GM19438 (cell line): ENCODE results near the gene EXO1.
"Not testable (repeated sequence)": the region's sequence is repeated elsewhere in the genome, so short reads cannot be mapped to it uniquely, and the experiment has no call there.

Experiments used
- ATAC-seq: cut with Tn5 transposase; IDR thresholded peaks from one replicate; pipeline ENCODE4 v1.9.1; 2021; ENCODE audit warnings: low read depth; ENCODE audit not compliant: unreplicated experiment

EXO1 gene

DNA sequence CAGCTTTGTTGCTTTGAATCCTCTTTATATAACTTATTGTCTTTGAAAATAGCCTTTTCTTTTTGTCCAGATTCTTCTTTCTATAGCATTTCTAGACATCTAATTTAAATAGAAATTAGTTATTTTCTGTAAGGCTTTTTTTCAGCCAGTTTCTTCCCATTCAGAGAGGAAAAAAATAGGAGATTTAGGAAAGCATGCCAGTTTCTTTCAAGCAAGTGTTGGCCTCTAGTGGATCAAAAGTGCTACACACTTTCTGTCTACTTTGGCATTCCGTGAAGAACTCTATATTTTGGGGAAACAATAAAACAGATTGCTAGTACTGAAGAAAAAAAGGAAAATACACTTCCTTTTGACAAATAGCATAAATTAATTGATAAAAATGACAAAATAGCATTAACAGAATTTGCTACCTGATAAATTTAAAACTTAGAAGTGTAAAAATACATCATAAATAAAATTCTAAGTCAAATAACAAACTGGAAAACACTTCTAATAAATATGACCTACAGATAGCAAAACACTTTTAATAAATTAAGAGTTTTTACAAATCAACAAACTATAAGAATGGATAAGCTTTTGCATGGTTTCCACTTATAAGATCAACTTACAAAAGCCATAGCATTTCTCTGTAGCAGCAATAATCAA is 13.1 kb upstream of the EXO1 start:
- no peak for ATAC-seq

DNA sequence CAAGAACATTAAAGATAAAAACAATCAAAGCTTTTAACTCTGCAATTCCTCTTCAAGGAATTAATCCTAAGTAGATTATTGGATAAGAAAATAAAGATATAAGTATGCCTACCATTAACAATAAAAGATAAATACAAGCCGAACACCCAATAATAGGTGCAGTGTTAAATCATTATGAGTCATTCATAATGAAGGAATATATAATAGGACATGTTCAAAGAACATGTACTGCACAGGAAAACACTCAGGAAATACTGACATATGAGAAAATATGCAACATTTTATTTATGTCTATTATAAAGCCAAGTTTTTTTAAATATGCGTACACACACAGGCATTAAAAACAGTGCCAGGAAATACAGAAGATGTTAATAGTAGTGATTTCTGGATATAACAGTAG is 11.1 kb upstream of the EXO1 start:
- no peak for ATAC-seq

DNA sequence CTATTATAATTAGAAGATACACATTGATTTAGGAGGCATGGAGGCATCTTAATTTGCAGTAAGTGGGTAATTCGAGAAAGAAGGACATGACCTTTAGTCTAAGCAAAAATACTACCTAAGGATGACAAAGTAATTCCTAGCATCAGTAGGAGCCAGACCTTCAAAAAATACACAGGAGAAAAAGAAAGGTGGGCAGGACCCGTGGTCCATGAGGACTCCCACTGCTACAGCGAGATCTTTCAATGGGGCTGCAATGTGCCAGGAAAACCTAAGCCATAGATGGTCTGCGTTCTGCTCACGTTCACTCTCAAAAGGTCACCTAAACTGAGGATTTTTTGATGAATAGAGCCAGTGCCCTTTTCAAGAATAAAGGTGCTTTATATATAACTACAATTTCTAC is 10.6 kb upstream of the EXO1 start:
- ATAC-seq, result no peak

DNA sequence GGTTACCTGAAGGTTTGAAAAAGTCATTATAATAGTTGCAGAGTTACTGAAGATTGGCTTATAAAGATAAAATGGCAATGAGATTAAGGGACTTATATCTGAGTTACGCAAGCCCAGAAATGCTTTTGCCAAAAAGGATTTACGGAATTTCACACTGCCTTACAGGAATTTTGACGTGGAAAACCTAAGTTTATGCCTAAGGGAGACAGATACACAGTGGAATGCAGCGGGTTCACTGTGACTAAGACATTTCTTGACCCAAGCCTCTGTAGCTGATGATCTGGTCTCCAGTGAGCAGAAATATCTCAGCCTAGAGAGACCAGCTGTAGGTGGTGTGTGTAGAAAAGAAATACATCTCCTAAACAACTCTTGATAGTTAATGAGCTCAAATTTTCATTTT is 10.1 kb upstream of the EXO1 start:
- ATAC-seq, result no peak

DNA sequence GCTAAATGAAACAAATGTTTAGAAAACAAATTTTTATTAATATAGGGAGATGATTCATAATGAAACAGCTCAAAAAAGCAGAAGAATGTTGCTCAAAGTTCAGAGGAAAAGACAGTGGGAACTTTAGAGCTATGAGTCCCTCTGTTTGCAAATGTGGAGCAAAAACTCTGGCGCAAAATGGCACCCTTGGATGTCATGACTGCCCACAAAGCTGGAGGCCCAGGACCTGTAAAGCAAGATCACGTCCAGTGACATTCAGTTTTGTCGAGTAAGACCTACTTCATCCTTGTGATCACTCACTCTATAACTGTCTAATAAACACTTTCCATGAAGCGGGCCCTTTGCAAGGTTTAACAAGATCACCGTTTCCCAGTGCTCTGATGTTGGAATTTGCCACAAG is 9.1 kb upstream of the EXO1 start:
- ATAC-seq, result no peak

DNA sequence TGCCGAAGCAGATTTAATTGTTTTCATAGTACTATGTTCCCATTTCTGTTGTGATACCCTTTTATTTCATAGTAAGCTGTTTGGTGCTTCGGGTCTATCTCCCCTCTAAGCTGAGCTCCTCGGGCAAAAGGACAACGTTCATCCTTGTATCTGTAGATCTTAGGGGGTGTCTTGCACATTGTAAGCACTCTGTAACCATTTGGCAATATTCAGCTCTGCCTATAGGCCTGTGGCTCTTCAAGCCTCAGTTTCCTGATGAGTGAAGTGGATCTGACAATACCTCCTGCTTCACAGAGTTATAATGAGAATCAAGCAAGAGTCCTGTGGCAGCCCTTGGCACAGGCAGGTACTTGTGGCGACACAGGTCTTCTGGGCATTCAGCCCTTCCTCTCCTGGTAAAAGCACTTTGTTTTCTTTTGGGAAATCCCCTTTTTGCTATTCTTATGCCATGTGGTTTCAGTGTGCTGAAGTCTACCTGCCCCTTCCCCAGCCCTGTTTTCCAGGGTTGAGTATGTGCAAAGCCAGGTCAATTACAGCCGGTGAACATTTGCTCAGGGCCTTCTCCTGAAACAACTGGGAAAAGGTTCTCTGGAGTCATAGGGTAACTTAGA is 8.5 kb upstream of the EXO1 start:
- no peak for ATAC-seq

DNA sequence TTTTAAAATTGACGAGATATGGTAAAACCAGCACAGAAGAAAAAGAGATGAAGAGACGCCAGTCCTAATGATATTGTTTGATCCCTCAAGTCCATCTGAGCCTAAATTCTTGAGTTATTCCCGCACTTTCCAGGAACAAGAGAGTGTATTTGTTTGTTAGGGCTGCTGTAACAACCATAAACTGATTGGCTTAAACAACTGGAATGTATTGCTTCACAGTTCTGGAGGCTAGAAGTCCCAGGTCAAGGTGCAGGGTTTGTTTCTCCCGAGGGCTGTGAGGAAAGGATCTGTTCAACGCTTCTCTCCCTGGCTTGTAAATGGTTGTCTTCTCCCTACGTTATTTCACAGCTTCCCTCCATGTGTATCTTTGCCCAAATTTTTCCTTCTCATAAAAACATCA is 7.8 kb upstream of the EXO1 start:
- ATAC-seq, result no peak

DNA sequence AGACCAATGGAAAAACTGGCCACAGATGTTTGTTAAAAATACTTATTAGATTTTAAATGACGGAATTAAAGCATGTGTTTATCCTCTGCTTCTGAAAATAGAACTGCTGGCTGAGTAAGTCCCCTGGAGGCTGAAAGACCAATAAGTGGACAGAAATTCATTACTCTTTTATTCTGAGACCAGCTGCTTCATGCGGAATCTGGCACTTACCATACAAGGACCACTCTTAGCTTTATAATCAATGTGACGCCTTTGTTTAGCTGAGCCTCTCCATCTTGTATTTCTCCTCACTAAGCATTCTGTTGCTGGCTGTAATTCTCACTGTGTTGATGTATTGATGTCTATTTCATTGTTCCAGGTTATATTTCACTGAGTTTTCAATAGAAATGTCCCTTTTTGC is 6.3 kb upstream of the EXO1 start:
- ATAC-seq, result no peak

DNA sequence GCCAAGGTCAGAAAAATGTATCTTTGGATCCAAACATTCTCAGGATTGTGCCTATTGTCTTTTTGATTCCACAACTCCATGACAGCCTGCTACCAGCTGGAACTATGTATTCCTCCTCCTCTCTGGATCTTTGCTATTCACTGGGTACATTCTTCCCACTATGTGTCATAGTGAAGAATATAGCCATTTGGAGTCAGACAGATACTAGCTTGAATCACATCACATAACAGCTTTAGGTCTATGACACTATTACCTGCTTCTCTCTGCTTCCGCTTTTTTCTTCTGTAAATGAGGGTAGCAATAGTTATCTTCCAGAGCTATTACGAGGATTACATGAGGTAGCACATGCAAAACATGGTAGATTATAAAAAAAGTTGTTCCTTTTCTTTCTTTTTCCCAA is 5.4 kb upstream of the EXO1 start:
- ATAC-seq, result no peak

DNA sequence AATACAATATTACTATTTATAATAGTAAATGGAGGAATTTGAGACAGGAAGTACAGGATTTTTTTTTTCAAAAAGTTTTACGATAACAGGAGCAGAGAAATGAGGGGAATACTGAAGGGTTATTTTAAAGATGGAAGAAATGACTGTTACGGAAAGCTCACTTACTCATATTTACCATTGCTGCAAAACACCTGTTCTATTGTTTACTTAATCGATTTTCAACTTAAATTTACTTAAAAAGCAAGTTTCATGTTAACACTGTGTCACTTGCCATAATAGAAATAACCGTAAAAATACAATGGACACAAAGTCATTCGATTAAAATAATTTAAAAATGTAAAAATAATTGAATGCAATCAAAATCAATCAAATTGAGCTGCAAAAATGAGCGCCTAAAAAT is 3.4 kb upstream of the EXO1 start:
- ATAC-seq, result no peak

DNA sequence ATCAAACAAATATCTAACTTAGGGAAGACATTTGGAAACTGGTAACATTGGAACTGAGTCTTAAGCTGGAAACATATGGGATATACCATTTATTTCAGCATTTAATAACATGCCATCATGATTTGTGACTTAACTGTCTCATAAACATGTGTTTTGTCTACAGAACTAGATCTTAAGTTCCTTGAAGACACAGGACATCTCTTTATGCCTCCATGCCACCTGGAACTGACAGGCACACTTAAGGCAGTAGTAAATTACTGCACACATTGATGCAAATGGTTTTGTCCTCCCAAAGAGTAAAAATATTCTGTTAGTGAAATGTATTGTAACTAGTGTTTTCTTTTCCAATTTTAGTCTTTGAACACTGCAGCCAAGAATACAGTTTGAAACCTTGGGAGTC is 1.6 kb upstream of the EXO1 start:
- ATAC-seq, result no peak

DNA sequence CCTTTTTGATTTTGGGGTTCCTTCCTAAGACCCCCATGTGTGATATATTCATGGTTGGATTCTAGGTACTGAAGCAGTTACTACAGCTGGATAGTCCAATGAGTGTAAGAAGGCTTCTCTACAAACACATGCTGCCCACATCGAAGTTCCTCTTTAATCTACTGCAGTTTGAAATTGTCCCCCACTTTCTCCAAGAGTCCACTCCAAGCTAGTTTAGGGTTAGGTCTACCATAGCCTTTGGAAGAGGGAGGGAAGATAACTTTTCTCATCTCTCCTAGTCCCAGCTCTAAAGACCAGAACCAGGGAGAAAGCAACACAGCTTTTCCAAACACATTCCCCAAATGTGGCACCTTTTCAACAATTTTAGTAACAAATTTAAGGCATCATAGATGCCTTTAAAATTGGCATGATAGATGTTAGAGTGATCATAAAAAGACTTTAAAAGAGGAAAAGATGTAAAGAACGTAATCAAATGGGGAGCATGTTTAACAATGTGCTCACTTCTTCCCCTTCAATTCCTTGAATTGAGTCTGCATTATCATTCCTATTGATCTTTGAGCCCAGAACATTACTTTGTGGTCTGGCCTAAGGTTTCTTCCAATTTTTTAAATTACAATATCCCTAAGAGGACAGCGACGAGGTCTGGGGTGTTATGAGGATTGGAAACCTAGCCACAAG is 1.0 kb upstream of the EXO1 start:
- ATAC-seq, result no peak

DNA sequence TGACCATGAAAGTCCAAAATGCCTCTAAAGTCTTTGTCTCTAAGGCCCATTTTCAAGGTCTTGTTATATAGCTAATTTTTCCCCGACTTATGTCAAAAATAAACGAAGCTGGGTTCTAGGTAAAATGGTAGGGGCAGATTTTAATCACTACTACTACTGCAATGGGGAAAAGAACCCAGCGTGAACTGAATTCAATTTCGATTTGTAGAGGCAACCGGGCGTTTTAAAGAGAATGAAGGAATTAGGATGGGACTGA is 536 bp upstream of the EXO1 start:
- ATAC-seq, result no peak

DNA sequence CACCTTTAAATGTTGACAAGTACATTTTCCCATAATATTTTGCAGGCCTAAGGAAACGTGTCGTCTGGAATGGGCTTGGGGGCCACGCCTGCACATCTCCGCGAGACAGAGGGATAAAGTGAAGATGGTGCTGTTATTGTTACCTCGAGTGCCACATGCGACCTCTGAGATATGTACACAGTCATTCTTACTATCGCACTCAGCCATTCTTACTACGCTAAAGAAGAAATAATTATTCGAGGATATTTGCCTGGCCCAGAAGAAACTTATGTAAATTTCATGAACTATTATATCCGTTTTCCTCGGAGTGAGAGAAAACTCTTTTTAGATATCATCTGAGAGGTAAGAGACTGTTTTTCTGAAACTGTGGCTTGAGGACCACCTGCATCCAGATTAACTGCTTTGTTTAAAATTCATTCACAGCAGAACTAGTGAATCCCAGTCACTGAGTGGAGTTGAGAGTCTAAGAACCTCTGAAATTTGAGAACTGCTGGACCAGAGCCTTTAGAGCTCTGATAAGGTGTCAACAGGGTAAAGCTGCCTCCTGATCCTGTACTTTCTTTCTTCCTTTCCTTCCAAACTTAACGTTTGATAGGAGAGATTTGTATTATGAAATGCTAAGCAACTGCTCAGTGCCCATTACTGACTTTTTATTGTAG is 811 bp downstream of the EXO1 start:
- ATAC-seq, result peak; percentile 7

DNA sequence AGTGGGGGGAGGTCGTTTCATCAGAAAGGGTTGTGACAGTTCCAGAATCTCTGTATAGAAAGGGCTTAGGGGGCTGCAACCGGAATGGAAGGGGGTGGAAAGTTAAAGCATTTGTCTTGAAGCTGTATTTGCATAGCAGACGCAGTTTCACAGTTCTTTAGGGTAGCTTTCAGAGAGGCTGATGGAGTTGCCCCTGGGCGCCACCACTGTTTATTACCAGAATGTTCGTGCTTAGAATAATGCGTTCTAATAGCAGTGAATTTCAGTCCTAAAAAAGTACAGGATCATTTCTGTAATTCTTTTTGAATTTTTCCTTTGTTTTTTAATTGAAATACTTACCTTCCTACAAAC is 1.3 kb downstream of the EXO1 start:
- ATAC-seq, result no peak

DNA sequence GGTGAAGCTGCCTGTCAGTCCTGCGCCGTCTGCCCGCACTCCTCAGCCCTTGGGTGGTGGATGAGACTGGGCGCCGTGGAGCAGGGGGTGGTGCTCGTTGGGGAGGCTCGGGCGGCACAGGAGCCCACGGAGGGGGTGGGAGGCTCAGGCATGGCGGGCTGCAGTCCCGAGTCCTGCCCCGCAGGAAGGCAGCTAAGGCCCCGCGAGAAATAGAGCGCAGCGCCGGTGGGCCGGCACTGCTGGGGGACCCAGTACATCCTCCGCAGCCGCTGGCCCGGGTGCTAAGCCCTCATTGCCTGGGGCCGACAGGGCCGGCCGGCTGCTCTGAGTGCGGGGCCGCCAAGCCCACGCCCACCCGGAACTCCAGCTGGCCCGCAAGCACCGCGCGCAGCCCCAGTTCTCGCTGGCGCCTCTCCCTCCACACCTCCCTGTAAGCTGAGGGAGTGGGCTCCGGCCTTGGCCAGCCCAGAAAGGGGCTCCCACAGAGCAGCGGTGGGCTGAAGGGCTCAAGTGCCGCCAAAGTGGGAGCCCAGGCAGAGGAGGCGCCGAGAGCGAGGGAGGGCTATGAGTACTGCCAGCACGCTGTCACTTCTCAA is 7.6 kb downstream of the EXO1 start:
- ATAC-seq, result not testable (repeated sequence)

DNA sequence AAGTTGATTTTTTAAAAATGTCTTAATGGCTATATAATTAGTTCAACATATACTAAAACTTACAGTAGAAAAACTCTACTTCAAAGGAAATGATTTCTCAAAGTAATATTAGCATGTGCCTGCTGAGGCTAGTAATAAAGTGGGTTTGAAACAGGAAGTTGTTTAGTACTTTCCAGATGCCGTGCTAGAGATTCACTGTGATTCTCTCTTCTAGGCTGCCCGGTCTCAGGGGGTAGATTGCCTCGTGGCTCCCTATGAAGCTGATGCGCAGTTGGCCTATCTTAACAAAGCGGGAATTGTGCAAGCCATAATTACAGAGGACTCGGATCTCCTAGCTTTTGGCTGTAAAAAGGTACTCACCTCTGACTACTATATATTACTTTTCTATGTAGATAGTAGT is 9.1 kb downstream of the EXO1 start:
- ATAC-seq, result no peak

DNA sequence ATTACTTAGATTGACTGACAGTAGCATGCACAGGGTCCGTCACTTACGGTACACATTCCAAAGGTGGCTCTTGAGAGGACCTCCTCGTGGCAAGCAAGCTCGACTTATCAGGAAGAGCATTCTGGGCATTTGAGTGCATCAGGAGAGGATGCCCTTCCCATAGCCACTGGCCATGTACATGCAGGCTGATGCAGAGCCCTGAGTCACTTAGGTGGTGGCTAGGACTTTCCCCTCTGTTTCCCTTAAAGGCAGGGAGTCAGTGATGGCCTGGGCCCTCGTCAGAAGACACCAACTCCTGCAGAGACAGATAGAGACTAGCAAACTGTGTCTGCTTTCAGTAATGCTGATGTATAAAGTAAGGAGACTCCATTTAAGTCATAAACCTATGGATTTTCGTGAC is 12.9 kb downstream of the EXO1 start:
- ATAC-seq, result no peak

DNA sequence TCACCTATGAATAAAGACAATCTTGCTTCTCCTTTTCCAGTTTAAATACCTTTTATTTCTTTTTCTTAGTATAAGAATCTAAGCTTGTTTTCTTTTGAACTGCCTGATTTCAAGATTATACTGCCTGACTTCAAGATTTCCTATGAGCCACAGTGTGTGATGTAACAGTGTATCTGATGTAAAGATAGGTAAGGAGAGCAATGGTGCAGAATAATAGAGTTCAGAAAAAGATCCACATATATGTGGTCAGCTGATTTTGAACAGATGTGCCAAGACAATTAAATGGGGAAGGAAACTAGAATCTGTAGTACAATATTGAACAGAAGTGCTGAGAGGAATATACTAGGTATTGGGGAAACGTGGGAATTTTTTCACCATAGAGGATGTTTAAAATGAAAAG is 21.0 kb downstream of the EXO1 start:
- ATAC-seq, result no peak

DNA sequence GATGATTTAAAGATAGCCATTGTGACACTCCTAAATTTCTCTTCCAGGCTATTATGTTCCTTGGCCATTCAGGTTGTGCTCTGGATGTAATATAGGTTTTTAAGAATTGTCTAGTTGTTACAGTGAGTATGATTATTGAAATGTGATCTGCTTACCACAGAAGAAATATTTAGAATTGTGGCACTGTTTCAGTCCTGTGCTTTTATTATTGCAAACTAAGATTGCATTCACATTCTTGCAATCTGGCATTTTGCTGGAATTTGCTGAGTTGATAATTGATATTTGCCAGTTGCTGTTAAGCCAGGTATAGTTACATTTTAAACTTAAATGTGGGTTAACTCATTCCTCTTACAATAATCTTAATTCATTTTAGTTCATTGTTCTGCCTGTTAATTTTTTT is 22.3 kb downstream of the EXO1 start:
- no peak for ATAC-seq

DNA sequence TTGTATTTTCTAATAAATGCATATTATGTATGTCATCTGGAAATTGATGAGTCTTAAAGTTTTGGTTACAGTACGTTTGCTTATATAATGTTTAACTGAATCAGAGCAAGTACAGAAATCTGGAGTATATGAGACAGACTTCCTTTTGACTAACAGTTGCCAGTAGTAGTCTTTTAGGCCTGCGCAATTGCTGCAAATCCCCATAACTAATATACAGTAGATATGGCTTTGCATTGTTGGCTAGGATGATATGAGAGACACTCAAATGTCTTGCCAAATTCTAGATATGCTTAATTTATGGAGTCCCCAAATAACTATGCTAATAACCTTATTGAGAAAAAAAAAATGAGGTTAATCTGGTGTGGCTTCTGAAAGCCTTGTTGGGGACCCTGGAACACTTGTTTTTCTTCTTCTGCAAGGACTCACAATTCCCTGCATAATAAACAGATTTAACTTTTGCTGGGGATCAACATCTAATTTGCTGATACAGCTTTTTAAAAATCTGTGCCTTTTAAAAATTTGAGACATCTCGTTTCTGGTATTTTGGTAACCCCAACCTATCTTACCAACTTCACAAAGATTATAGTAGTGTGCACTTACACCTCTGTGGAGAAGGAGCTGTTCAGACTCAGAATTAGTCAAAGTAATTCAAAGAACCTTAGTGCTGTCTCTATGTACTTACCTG is 22.9 kb downstream of the EXO1 start:
- no peak for ATAC-seq
